Ureter (tissue), 1 donor: Measurements from ENCODE around the gene ZNF664. TPM values are rescaled to one million over a fixed set of nuclear protein-coding genes. Genes with fewer than 3 reads are reported as not detected.

Source experiments
- DNase-seq: peaks from one replicate; pipeline ENCODE4 v3.0.0-alpha.2; 2020; ENCODE audit warnings: low spot score
- total RNA-seq: library from RNA; stranded (reverse); gene quantifications from one replicate; pipeline ENCODE4 v1.2.4, GENCODE V29; 2023
- donor health status: DM: yes; HTN: yes; CAD: no.

The ZNF664 gene
- total RNA-seq, 1 donor from 2014 or later = 90.5 TPM

- DNase-seq = no peak
Observed at GRCh38 chr12:124034297-124034696, 61.3 kb downstream of the ZNF664 start.

GRCh38 chr12:124035163-124035562 lies 62.1 kb downstream of the ZNF664 start:
- DNase-seq = no peak

- DNase-seq = no peak
Observed at GRCh38 chr12:124036171-124036598, 63.2 kb downstream of the ZNF664 start.

GRCh38 chr12:124036657-124037109 lies 63.7 kb downstream of the ZNF664 start:
- no peak for DNase-seq

GRCh38 chr12:124037331-124037730 lies 64.3 kb downstream of the ZNF664 start:
- no peak for DNase-seq

- no peak for DNase-seq
Observed at GRCh38 chr12:124039276-124039675, 66.3 kb downstream of the ZNF664 start.

GRCh38 chr12:124040291-124040690 lies 67.3 kb downstream of the ZNF664 start:
- DNase-seq = no peak

GRCh38 chr12:124040737-124041136 lies 67.7 kb downstream of the ZNF664 start:
- no peak for DNase-seq

GRCh38 chr12:124041907-124042306 lies 68.9 kb downstream of the ZNF664 start:
- no peak for DNase-seq

- DNase-seq = no peak
Observed at GRCh38 chr12:124044021-124044420, 71.0 kb downstream of the ZNF664 start.

GRCh38 chr12:124044809-124045321 lies 71.8 kb downstream of the ZNF664 start:
- no peak for DNase-seq

- no peak for DNase-seq
Observed at GRCh38 chr12:124045671-124046455, 72.8 kb downstream of the ZNF664 start.

- DNase-seq = no peak
Observed at GRCh38 chr12:124046456-124046740, 73.4 kb downstream of the ZNF664 start.

- DNase-seq = no peak
Observed at GRCh38 chr12:124047045-124047566, 74.1 kb downstream of the ZNF664 start.

- DNase-seq = no peak
Observed at GRCh38 chr12:124049451-124050094, 76.6 kb downstream of the ZNF664 start.

GRCh38 chr12:124053851-124054250 lies 80.8 kb downstream of the ZNF664 start:
- DNase-seq = peak; percentile 65

GRCh38 chr12:124055066-124055465 lies 82.1 kb downstream of the ZNF664 start:
- no peak for DNase-seq

- no peak for DNase-seq
Observed at GRCh38 chr12:124057691-124058090, 84.7 kb downstream of the ZNF664 start.

- DNase-seq = no peak
Observed at GRCh38 chr12:124059752-124060151, 86.7 kb downstream of the ZNF664 start.
